Neuron (in vitro differentiated cells): ENCODE measurements around the gene IFNL2.
"Not testable (repeated sequence)": the region's sequence is repeated elsewhere in the genome, so short reads cannot be mapped to it uniquely, and the experiment has no call there.

Source experiments
- H2AFZ ChIP-seq: one replicate; pipeline ENCODE4 v1.6.1; 2013; ENCODE audit warnings: low read depth, mild to moderate bottlenecking, inconsistent platforms, low read length, moderate library complexity
- H3K27me3 ChIP-seq: one replicate; pipeline ENCODE4 v1.6.1; 2013; ENCODE audit warnings: low read length; ENCODE audit not compliant: insufficient read depth
- H3K36me3 ChIP-seq: one replicate; pipeline ENCODE4 v1.6.1; 2013; ENCODE audit warnings: low read length; ENCODE audit not compliant: insufficient read depth
- H3K4me1 ChIP-seq: one replicate; pipeline ENCODE4 v1.6.1; 2013; ENCODE audit warnings: low read length; ENCODE audit not compliant: insufficient read depth
- H3K4me3 ChIP-seq: 2 replicates; pipeline ENCODE4 v1.5.1; 2013; ENCODE audit warnings: mild to moderate bottlenecking, low read length, moderate library complexity
- H3K9me3 ChIP-seq: one replicate; pipeline ENCODE4 v1.6.1; 2013; ENCODE audit warnings: low read length

The IFNL2 gene

DNA sequence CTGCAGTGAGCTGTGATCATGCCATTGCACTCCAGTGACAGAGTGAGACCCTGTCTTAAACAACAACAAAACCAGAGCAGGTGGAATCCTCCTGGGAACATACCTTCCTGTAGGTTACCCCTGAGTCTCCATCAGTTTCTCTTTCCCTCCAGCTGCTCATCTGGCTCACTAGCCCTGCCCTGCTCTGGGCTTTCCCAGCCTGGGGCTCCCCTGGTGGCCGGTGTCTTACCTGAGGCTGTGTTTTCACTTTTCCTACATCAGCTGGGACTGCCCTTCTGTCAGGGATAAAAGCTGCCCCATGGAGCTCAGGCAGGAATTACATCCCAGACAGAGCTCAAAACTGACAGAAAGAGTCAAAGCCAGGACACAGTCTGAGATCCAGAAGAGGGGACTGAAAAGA lies at the start of gene IFNL2:
TSS of gene IFNL2 (plus strand) at position 312 of the 400 bp plus-strand sequence. CDS start 173 bp downstream, outside the sequence.
- not testable (repeated sequence) for H3K36me3 ChIP-seq, H3K4me1 ChIP-seq, H2AFZ ChIP-seq, H3K4me3 ChIP-seq, H3K9me3 ChIP-seq
- peaks cover 37% of the 10 kb centered on the region for H3K27me3 ChIP-seq

GRCh38 chr19:39219108-39219507 lies 49.1 kb upstream of the IFNL2 start:
- H3K9me3 ChIP-seq, H2AFZ ChIP-seq, H3K4me1 ChIP-seq, H3K36me3 ChIP-seq, H3K4me3 ChIP-seq, H3K27me3 ChIP-seq: not testable (repeated sequence)

DNA sequence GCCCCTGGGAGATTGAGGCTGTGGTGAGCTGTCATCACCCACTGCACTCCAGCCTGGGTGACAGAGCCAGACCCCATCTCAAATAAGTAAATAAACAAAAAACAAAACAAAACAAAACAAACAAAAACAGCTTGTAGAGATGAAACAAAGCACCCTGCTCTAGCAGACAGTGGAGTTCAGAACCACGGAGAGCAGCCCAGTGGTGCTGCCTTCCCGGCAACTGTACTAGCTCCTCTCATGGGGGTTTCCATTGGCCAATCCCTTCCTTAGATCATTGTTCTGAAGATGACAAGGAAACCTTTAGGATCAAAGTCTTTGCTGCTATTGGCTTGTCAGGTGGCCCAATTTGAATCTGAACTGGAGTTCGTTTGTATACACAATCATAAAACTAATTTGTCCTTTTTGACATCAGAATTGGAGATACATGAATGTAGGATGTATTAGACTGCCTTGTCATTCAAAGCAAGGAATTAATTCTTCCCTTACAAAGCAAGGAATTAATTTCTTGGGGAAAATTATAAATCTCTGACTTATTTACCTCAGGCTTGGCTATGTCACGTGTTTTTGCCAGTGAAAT lies 44.4 kb upstream of the IFNL2 start:
- Histone ChIP-seq H2AFZ (no peak overlapping the region), H3K9me3 (no peaks in the 10 kb centered on the region), H3K36me3 (no peaks in the 10 kb centered on the region), H3K27me3 (peaks cover 5% of the 10 kb centered on the region), H3K4me3 (no peak overlapping the region), H3K4me1 (no peaks in the 10 kb centered on the region)

GRCh38 chr19:39224910-39225309 lies 43.3 kb upstream of the IFNL2 start:
- Histone ChIP-seq H3K9me3 (no peaks in the 10 kb centered on the region), H3K4me1 (no peaks in the 10 kb centered on the region), H3K4me3 (no peak overlapping the region), H3K27me3 (peaks cover 5% of the 10 kb centered on the region), H3K36me3 (no peaks in the 10 kb centered on the region), H2AFZ (no peak overlapping the region)

DNA sequence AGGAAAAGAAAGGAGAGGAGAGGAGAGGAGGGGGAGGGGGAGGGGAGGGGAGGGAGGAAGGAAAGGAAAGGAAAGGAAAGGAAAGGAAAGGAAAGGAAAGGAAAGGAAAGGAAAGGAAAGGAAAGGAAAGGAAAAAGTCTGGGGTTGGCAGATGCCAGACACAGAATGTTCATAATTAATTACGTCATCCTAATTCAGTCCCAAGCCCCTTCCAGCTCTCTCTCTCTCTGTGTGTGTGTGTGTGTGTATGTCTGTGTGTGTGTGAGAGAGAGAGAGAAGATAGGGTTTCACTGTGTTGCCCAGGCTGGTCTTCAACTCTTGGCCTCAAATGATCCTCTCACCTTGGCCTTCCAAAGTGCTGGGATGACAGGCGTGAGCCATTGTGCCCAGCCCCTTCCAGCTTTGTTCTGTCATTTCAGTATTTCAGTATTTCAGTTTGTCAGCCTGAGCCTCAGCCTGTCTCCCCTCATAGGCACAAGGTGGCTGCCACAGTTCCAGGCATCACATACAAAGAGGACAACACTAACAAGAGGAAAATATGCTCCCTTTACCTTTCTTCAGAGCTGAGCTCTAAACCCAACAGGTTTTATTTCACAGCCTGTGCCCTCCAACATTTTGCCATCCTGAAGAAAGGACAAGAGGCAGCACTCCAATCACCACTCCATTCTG lies 38.0 kb upstream of the IFNL2 start:
- Histone ChIP-seq H3K27me3 (peaks cover 5% of the 10 kb centered on the region), H3K4me1 (no peaks in the 10 kb centered on the region)

GRCh38 chr19:39232708-39233107 lies 35.5 kb upstream of the IFNL2 start:
- H2AFZ ChIP-seq = no peak overlapping the region
- H3K36me3 ChIP-seq = no peaks in the 10 kb centered on the region
- peaks cover 15% of the 10 kb centered on the region for H3K27me3 ChIP-seq
- H3K9me3 ChIP-seq = no peaks in the 10 kb centered on the region
- H3K4me3 ChIP-seq = no peak overlapping the region
- H3K4me1 ChIP-seq = no peaks in the 10 kb centered on the region

More for the DNA sequence above, 38.0 kb upstream of the IFNL2 start:
- no peaks in the 10 kb centered on the region for H3K9me3 ChIP-seq
- no peak overlapping the region for H2AFZ ChIP-seq
- no peak overlapping the region for H3K4me3 ChIP-seq
- H3K36me3 ChIP-seq = no peaks in the 10 kb centered on the region

GRCh38 chr19:39236527-39236926 lies 31.7 kb upstream of the IFNL2 start:
- peaks cover 20% of the 10 kb centered on the region for H3K27me3 ChIP-seq
- no peaks in the 10 kb centered on the region for H3K36me3 ChIP-seq

DNA sequence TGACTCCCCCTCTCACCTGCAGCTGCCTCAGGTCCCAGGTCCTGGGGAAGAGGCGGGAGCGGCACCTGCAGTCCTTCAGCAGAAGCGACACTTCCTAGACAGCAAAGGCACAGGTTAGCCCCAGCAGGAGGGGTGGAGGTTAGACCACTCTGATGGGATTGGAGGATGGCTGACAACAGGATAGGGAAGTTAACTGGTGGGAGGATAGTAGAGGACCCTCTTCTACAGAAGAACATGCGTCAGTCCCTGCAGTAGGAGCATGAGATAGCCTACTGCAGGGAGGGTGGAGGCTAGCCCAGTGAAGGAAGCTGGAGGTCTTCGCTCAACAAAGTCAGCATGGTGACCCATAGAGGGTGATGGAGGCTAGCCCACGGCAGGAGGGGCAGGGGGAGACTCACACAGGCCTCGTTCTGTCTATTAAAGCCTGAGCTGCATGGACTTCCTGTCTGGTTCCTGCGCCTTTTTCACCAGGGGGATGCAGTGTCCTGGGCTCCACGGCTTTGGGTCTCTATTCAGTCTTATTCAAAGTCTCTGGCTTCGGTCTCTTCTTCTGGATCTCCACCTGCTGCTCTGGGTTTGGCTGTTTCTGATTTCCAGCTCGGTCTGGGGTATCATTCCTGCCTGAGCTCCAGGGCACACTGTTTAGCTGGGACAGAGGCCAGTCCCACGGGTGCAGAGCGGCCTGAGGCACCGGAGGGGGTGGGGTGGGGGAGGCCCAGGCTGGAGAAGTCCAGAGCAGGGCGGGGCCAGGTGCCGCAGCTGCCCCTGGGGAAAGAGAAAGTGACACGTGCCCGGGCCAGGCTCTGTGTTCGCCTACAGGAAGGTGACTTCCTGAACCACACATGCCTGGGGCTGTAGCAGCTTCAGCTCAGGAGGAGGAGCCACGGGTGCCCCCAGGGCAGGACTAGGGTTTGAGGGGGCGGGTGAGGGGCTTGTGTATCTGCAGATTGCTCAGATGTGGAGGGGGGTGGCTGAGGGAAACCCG lies 30.7 kb upstream of the IFNL2 start:
- Histone ChIP-seq H3K27me3 (peaks cover 17% of the 10 kb centered on the region), H3K36me3 (no peaks in the 10 kb centered on the region), H3K4me1 (no peaks in the 10 kb centered on the region), H3K9me3 (no peaks in the 10 kb centered on the region), H3K4me3 (no peak overlapping the region), H2AFZ (no peak overlapping the region)

More at GRCh38 chr19:39236527-39236926, 31.7 kb upstream of the IFNL2 start:
- Histone ChIP-seq H2AFZ (no peak overlapping the region), H3K4me3 (no peak overlapping the region), H3K4me1 (no peaks in the 10 kb centered on the region), H3K9me3 (no peaks in the 10 kb centered on the region)

DNA sequence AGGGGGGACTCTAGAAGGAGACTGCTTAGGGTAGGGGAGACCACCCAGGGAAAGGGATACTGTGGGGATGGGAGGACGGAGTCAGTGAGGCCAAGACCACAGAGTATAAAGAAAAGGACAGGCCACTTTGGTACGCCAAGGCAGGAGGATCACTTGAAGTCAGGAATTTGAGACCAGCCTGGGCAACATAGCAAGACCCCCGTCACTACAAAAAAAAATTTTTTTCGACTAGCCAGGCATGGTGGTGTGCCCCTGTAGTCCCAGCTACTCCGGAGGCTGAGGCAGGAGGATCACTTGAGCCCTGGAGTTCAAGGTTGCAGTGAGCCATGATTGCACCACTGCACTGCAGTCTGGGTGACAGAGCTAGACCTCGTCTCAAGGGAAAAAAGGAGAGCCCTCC lies 30.0 kb upstream of the IFNL2 start:
- Histone ChIP-seq H3K4me1 (no peaks in the 10 kb centered on the region), H3K36me3 (no peaks in the 10 kb centered on the region), H3K9me3 (no peaks in the 10 kb centered on the region), H3K27me3 (peaks cover 17% of the 10 kb centered on the region), H3K4me3 (no peak overlapping the region), H2AFZ (no peak overlapping the region)

- H2AFZ ChIP-seq = no peak overlapping the region
- no peaks in the 10 kb centered on the region for H3K4me1 ChIP-seq
- peaks cover 17% of the 10 kb centered on the region for H3K27me3 ChIP-seq
- H3K4me3 ChIP-seq = no peak overlapping the region
- no peaks in the 10 kb centered on the region for H3K36me3 ChIP-seq
- no peaks in the 10 kb centered on the region for H3K9me3 ChIP-seq
These were observed 29.3 kb upstream of the IFNL2 start for GRCh38 chr19:39238944-39239343.

DNA sequence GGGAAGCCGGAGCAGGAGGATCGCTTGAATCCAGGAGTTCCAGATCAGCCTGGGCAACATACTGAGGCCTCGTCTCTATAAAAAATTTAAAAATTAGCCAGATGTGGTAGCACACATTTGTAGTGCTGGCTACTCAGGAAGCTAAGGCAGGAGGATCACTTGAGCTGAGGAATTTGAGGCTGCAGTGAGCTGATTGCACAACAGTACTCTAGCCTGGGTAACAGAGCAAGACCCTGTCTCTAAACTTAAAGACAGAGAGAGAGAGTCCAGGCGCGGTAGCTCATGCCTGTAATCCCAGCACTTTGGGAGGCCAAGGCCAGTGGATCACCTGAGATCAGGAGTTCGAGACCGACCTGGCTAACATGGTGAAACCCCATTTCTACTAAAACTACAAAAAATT lies 27.8 kb upstream of the IFNL2 start:
- Histone ChIP-seq H3K9me3 (no peaks in the 10 kb centered on the region), H3K27me3 (peaks cover 17% of the 10 kb centered on the region), H3K4me3 (no peak overlapping the region), H2AFZ (no peak overlapping the region), H3K36me3 (no peaks in the 10 kb centered on the region), H3K4me1 (no peaks in the 10 kb centered on the region)

DNA sequence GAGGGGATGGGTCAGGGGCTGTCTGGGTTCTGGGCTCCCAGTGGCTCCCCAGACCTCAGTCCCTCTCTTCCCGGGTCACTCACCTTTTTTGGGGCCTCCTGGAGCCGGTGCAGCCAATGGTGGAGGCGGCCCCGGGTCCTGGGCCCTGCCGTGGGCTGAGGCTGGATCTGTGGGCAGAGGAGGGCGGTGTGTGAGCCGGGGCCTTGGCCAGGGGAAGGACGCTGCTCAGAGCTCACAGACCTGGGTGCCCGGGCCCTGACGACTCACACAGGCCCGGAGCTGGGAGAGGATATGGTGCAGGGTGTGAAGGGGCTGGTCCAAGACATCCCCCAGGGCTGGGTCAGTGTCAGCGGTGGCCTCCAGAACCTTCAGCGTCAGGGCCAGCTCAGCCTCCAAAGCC lies 24.5 kb upstream of the IFNL2 start:
- H3K36me3 ChIP-seq, H3K9me3 ChIP-seq, H2AFZ ChIP-seq, H3K4me1 ChIP-seq, H3K4me3 ChIP-seq: not testable (repeated sequence)
- peaks cover 30% of the 10 kb centered on the region for H3K27me3 ChIP-seq

GRCh38 chr19:39244410-39245100 lies 23.6 kb upstream of the IFNL2 start, which contains the start of gene IFNL3:
Gene IFNL3, minus strand, starts transcription at chr19:39245006. Its CDS starts 39 bp downstream, at chr19:39244967.
- not testable (repeated sequence) for H3K4me1 ChIP-seq, H2AFZ ChIP-seq, H3K36me3 ChIP-seq, H3K9me3 ChIP-seq, H3K4me3 ChIP-seq
- peaks cover 34% of the 10 kb centered on the region for H3K27me3 ChIP-seq
